Hematopoietic multipotent progenitor cell (in vitro differentiated cells): Measurements from ENCODE around the gene MAPKAPK5. TPM values are rescaled to one million over a fixed set of nuclear protein-coding genes. Genes with fewer than 3 reads are reported as not detected.
"Not testable (repeated sequence)": the region's sequence is repeated elsewhere in the genome, so short reads cannot be mapped to it uniquely, and the experiment has no call there.

Experiments
- DNase-seq, 3 donors: peaks; one replicate each; pipeline ENCODE4 v3.0.0-alpha.2; 2011 to 2015; ENCODE audit warnings: low read depth in 2 of 3, low spot score in 2 of 3
- total RNA-seq: library from RNA; depleted of rRNA; stranded (reverse); fragments of >200 nt; gene quantifications from one replicate; pipeline ENCODE4 v1.2.3, GENCODE V29; 2012

Gene MAPKAPK5
- total RNA-seq: 25.9 TPM

- DNase-seq: peak; percentile 96 to 99 (median 96)
Measured at GRCh38 chr12:111841750-111842555, at the start of gene MAPKAPK5. TSS of gene MAPKAPK5 (plus strand) at chr12:111842228. CDS start at chr12:111842734, 506 bp downstream.

- no peak for DNase-seq
Measured at GRCh38 chr12:111792856-111793235, 49.2 kb upstream of the MAPKAPK5 start.

- DNase-seq: no peak
Measured at GRCh38 chr12:111798182-111798581, 43.8 kb upstream of the MAPKAPK5 start.

- DNase-seq: no peak
Measured at GRCh38 chr12:111799758-111800157, 42.3 kb upstream of the MAPKAPK5 start.

- no peak for DNase-seq
Measured at GRCh38 chr12:111803038-111803626, 38.9 kb upstream of the MAPKAPK5 start.

- DNase-seq: no peak
Measured at GRCh38 chr12:111803851-111804250, 38.2 kb upstream of the MAPKAPK5 start.

GRCh38 chr12:111806304-111806703 is 35.7 kb upstream of the MAPKAPK5 start:
- no peak for DNase-seq

GRCh38 chr12:111807232-111807631 is 34.8 kb upstream of the MAPKAPK5 start:
- no peak for DNase-seq

GRCh38 chr12:111812881-111813741 is 28.9 kb upstream of the MAPKAPK5 start:
- peak; percentile 34 to 87 (median 77) for DNase-seq

GRCh38 chr12:111816065-111816615 is 25.9 kb upstream of the MAPKAPK5 start:
- no peak for DNase-seq

- DNase-seq: not testable (repeated sequence)
Measured at GRCh38 chr12:111816898-111817297, 25.1 kb upstream of the MAPKAPK5 start.

GRCh38 chr12:111818340-111818739 is 23.7 kb upstream of the MAPKAPK5 start:
- no peak for DNase-seq

- DNase-seq: no peak
Measured at GRCh38 chr12:111819191-111820158, 22.6 kb upstream of the MAPKAPK5 start.

GRCh38 chr12:111820828-111821227 is 21.2 kb upstream of the MAPKAPK5 start:
- not testable (repeated sequence) for DNase-seq

- no peak for DNase-seq
Measured at GRCh38 chr12:111822886-111823285, 19.1 kb upstream of the MAPKAPK5 start.

- no peak for DNase-seq
Measured at GRCh38 chr12:111823891-111824290, 18.1 kb upstream of the MAPKAPK5 start.

GRCh38 chr12:111824312-111824711 is 17.7 kb upstream of the MAPKAPK5 start:
- DNase-seq: not testable (repeated sequence)

- no peak for DNase-seq
Measured at GRCh38 chr12:111825509-111825908, 16.5 kb upstream of the MAPKAPK5 start.

GRCh38 chr12:111826316-111826715 is 15.7 kb upstream of the MAPKAPK5 start:
- no peak for DNase-seq

GRCh38 chr12:111826992-111827391 is 15.0 kb upstream of the MAPKAPK5 start:
- DNase-seq: no peak
